ENCODE measurements around the gene LRRC3B. TPM values are rescaled to one million over a fixed set of nuclear protein-coding genes. Genes with fewer than 3 reads are reported as not detected.

LRRC3B gene
- total RNA-seq, 1 donor from 2014 or later, result 0.54 TPM

GRCh38 chr3:26753095-26753494, 130.5 kb downstream of the LRRC3B start:
- no peak overlapping the region for H3K4me3 Mint-ChIP-seq
- H3K36me3 Mint-ChIP-seq (ENCODE audit: low read depth), result no peaks in the 10 kb centered on the region
- no peaks in the 10 kb centered on the region for H3K27me3 Mint-ChIP-seq (ENCODE audit: low read depth)

DNA sequence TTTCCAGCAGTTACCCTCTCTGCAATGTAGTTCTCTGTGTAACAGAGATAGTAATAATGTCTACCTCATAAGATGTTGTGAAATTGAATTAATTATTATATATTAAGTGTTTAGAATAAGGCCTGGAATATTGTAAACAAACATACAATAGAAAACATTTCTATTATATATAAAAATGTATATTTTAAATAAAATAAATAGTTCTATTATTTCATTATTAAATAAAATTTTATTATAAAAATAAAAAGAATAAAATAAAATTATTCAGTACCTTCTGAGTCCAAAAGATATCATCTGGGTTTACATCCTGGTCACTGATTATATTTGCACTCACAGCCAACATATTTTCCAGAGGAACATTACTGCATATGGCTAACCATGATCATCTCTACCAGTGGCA, 135.4 kb downstream of the LRRC3B start:
- no peak for DNase-seq (ENCODE audit: low read depth, low spot score)
- Mint-ChIP-seq H3K36me3 (ENCODE audit: low read depth) (no peaks in the 10 kb centered on the region), H3K4me3 (no peak overlapping the region), H3K9me3 (no peaks in the 10 kb centered on the region), H3K27me3 (ENCODE audit: low read depth) (no peaks in the 10 kb centered on the region), H3K27ac (ENCODE audit: unreplicated experiment) (no peak overlapping the region), H3K4me1 (peaks cover 6% of the 10 kb centered on the region)
- no peak for TF ChIP-seq CTCF (conservative IDR thresholded peaks at IDR 0.05)

More at GRCh38 chr3:26753095-26753494, 130.5 kb downstream of the LRRC3B start:
- Mint-ChIP-seq H3K27ac (ENCODE audit: unreplicated experiment) (no peak overlapping the region), H3K4me1 (peaks cover 6% of the 10 kb centered on the region), H3K9me3 (peaks cover 3% of the 10 kb centered on the region)
- TF ChIP-seq CTCF (conservative IDR thresholded peaks at IDR 0.05), result no peak
- DNase-seq (ENCODE audit: low read depth, low spot score), result no peak
